T-helper 9 cell (primary cell): ENCODE results near the gene ROS1.
"Not testable (repeated sequence)": the region's sequence is repeated elsewhere in the genome, so short reads cannot be mapped to it uniquely, and the experiment has no call there.

Experiments
- DNase-seq: peaks from one replicate; pipeline ENCODE4 v3.0.0-alpha.2; 2020

Gene ROS1

GRCh38 chr6:117265410-117266256 is 160.1 kb downstream of the ROS1 start, which contains the start of gene VGLL2:
Gene VGLL2 (plus strand): TSS chr6:117265558. CDS start chr6:117265764, 206 bp downstream.
- no peak for DNase-seq

DNA sequence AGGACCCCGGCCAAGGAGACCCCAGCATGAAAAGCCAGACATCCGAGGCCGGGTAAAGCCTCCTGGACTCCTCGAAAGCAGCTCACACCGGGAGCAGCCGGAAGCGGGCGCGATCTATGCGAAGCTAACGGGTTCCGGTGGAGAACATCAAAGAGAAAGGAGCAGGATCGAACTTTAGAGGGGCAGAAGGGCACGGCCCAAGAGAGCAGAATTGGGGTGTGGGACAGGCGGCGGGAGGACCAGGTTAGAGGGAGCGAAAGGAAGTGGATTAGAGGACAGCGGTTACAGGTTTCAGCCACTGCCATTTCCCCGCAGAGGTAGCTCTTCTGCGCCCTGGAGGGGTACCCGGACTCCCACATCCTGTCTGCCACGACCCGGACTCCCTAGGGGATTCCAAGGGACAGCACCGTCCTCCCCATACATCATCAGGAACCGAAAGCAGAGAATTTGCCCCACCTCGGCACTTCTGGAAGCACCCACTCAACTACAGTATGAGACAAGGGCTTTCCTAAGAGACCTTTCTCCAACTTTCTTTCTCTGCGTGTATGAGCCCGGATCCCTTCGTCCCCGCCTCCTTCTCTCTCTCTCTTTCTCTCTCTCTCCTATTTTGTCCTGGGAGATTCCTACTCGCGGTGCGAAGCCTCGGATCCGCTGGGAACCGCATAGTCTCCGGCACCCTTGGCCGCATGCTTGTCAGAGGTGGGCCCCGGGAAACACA is 160.9 kb downstream of the ROS1 start:
- DNase-seq: no peak

DNA sequence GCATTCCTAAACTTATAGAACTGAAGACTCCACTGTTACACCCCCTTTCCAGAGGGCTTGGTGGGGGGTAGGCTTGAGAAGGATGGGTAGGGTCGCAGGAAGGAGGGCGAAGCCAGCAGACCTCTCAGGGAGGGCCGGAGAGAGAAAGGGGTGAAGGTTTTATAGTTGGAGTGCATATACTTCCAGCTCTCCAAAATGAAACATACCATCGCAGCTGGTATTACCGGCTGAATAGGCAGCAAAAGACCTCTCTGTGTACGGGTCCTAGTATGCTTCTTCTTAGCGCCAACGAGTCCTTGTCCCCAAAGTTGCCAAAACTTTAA is 161.4 kb downstream of the ROS1 start:
- no peak for DNase-seq

- DNase-seq: no peak
These were observed 162.3 kb downstream of the ROS1 start for GRCh38 chr6:117263353-117263927.

DNA sequence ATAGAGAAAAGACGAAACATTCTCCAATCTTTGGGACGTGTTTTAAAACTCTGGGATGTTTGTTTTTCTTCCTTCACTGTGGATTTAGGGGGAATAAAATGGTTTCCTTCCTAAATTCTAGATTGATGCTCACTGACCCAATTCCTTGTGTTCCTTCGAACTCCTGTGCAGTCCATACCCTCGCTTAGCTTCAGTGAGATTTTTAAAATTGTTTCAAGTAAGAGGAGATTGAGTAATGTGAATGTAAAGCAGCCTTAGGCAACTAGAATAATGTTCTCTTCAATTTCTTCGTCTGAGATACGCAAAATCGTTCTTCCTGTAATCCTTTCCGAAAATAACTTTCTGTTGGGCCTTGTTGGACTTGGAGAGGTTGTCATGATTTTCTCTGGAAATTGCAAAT is 162.9 kb downstream of the ROS1 start:
- DNase-seq: no peak

GRCh38 chr6:117253785-117254184 is 172.0 kb downstream of the ROS1 start:
- no peak for DNase-seq

- not testable (repeated sequence) for DNase-seq
These were observed 180.8 kb downstream of the ROS1 start for GRCh38 chr6:117244979-117245378.

GRCh38 chr6:117244571-117244970 is 181.2 kb downstream of the ROS1 start:
- not testable (repeated sequence) for DNase-seq
